Activated T-helper 1 cell treated with anti-CD3 and anti-CD28 coated beads, Interleukin-12 subunit alpha, Interleukin-12 subunit beta, Interleukin-2, Interleukin-4 antibody, amounts not matched to agents 30 ng/mL and 10 ng/mL and 1 ng/mL, durations not matched to agents 14 hours and 24 hours and 36 hours (primary cell): ENCODE results near the gene ZSWIM4. TPM values are rescaled to one million over a fixed set of nuclear protein-coding genes. Genes with fewer than 3 reads are reported as not detected.
A peak's percentile ranks its signal among the peaks of the same experiment; 100 is the strongest.
"Not testable (repeated sequence)": the region's sequence is repeated elsewhere in the genome, so short reads cannot be mapped to it uniquely, and the experiment has no call there.

Source experiments
- DNase-seq: peaks from one replicate; pipeline ENCODE4 v3.0.0; 2021; ENCODE audit warnings: low spot score
- H3K27ac Mint-ChIP-seq: one replicate; pipeline ENCODE4 v1.8.0; 2021; ENCODE audit warnings: mild to moderate bottlenecking, mixed read lengths
- H3K27me3 Mint-ChIP-seq: one replicate; pipeline ENCODE4 v1.8.0; 2022; ENCODE audit warnings: mild to moderate bottlenecking, moderate library complexity, mixed read lengths; ENCODE audit not compliant: insufficient read depth
- H3K36me3 Mint-ChIP-seq: one replicate; pipeline ENCODE4 v1.8.0; 2021; ENCODE audit warnings: low read depth, mixed read lengths
- H3K4me1 Mint-ChIP-seq: one replicate; pipeline ENCODE4 v1.8.0; 2021; ENCODE audit warnings: low read depth, mixed read lengths
- H3K4me3 Mint-ChIP-seq: one replicate; pipeline ENCODE4 v1.8.0; 2021; ENCODE audit warnings: mild to moderate bottlenecking, moderate library complexity, mixed read lengths
- H3K9me3 Mint-ChIP-seq: one replicate; pipeline ENCODE4 v1.8.0; 2021; ENCODE audit warnings: mixed read lengths
- intact Hi-C: fragments of 100-400 bp; cut with micrococcal nuclease; formaldehyde crosslinking; loops from one replicate; pipeline ENCODE4 v1.15.1; 2024
- total RNA-seq: library from RNA; stranded (reverse); gene quantifications from 2 replicates; pipeline ENCODE4 v1.2.3, GENCODE V29; 2022

ZSWIM4 gene
- total RNA-seq, 1 donor from 2014 or later, result 7.9 TPM

GRCh38 chr19:13764101-13764807, 31.0 kb upstream of the ZSWIM4 start, which contains the start of gene MRI1:
MRI1 (plus strand) TSS chr19:13764522; CDS start chr19:13764589, 67 bp downstream.
- DNase-seq, result peak; percentile 56
- H3K27ac Mint-ChIP-seq, result peak within 1 kb of the TSS; percentile 86
- peaks cover 13% of the 10 kb centered on the region for H3K36me3 Mint-ChIP-seq
- H3K9me3 Mint-ChIP-seq, result no peaks in the 10 kb centered on the region
- H3K4me1 Mint-ChIP-seq, result peaks cover 13% of the 10 kb centered on the region
- H3K27me3 Mint-ChIP-seq, result no peaks in the 10 kb centered on the region
- intact Hi-C loops, result no loop called here
- peak within 1 kb of the TSS; percentile 90 for H3K4me3 Mint-ChIP-seq

GRCh38 chr19:13764821-13765394, 30.3 kb upstream of the ZSWIM4 start:
- H3K36me3 Mint-ChIP-seq, result peaks cover 14% of the 10 kb centered on the region
- H3K27ac Mint-ChIP-seq, result peak overlapping the region; percentile 82
- peaks cover 13% of the 10 kb centered on the region for H3K4me1 Mint-ChIP-seq
- H3K4me3 Mint-ChIP-seq, result peak overlapping the region; percentile 88
- H3K27me3 Mint-ChIP-seq, result no peaks in the 10 kb centered on the region
- H3K9me3 Mint-ChIP-seq, result no peaks in the 10 kb centered on the region
- peak; percentile 28 for DNase-seq
- intact Hi-C loops, result loop anchor here (1.0 kb wide), 1 partner anchor 18 kb away; a partner anchor contains a TSS

- Mint-ChIP-seq H3K4me3 (peak overlapping the region; percentile 88), H3K27me3 (no peaks in the 10 kb centered on the region), H3K9me3 (no peaks in the 10 kb centered on the region), H3K27ac (peak overlapping the region; percentile 82), H3K4me1 (peaks cover 13% of the 10 kb centered on the region), H3K36me3 (peaks cover 17% of the 10 kb centered on the region)
- DNase-seq, result no peak
- intact Hi-C loops, result loop anchor here (1.0 kb wide), 1 partner anchor 18 kb away; a partner anchor contains a TSS
These were observed 29.7 kb upstream of the ZSWIM4 start for GRCh38 chr19:13765395-13766094.

- intact Hi-C loops, result no loop called here
- H3K4me1 Mint-ChIP-seq, result peaks cover 13% of the 10 kb centered on the region
- peaks cover 17% of the 10 kb centered on the region for H3K36me3 Mint-ChIP-seq
- no peak for DNase-seq
- no peaks in the 10 kb centered on the region for H3K27me3 Mint-ChIP-seq
- no peak overlapping the region for H3K27ac Mint-ChIP-seq
- H3K9me3 Mint-ChIP-seq, result no peaks in the 10 kb centered on the region
- H3K4me3 Mint-ChIP-seq, result peak overlapping the region; percentile 88
These were observed 29.2 kb upstream of the ZSWIM4 start for GRCh38 chr19:13766095-13766481.

- intact Hi-C loops, result no loop called here
- Mint-ChIP-seq H3K9me3 (no peaks in the 10 kb centered on the region), H3K27ac (no peak overlapping the region), H3K4me1 (peaks cover 13% of the 10 kb centered on the region), H3K4me3 (no peak overlapping the region), H3K27me3 (no peaks in the 10 kb centered on the region), H3K36me3 (peaks cover 13% of the 10 kb centered on the region)
- no peak for DNase-seq
These were observed 26.7 kb upstream of the ZSWIM4 start for GRCh38 chr19:13768510-13768909.

GRCh38 chr19:13770013-13770635, 25.1 kb upstream of the ZSWIM4 start:
- Mint-ChIP-seq H3K9me3 (no peaks in the 10 kb centered on the region), H3K4me3 (no peak overlapping the region), H3K4me1 (peaks cover 14% of the 10 kb centered on the region), H3K36me3 (peaks cover 15% of the 10 kb centered on the region), H3K27me3 (no peaks in the 10 kb centered on the region), H3K27ac (no peak overlapping the region)
- DNase-seq, result no peak
- intact Hi-C loops, result loop anchor here (5.0 to 10.0 kb wide), 2 partner anchors 312 to 345 kb away; partner anchors contain the start of gene PRKACA

GRCh38 chr19:13774217-13775191, 20.7 kb upstream of the ZSWIM4 start, which contains the start of gene C19orf53:
C19orf53 (plus strand) TSS chr19:13774456; CDS start chr19:13774478, 22 bp downstream.
- intact Hi-C loops, result loop anchor here (1.0 to 10.0 kb wide), 7 partner anchors 21 to 340 kb away; partner anchors contain the start of genes PRKACA and ZSWIM4
- H3K27me3 Mint-ChIP-seq, result no peaks in the 10 kb centered on the region
- peaks cover 36% of the 10 kb centered on the region for H3K36me3 Mint-ChIP-seq
- peak within 1 kb of the TSS; percentile 100 for H3K4me3 Mint-ChIP-seq
- DNase-seq, result peak; percentile 87
- no peaks in the 10 kb centered on the region for H3K9me3 Mint-ChIP-seq
- H3K27ac Mint-ChIP-seq, result peak within 1 kb of the TSS; percentile 99
- peaks cover 25% of the 10 kb centered on the region for H3K4me1 Mint-ChIP-seq

GRCh38 chr19:13778398-13778797, 16.8 kb upstream of the ZSWIM4 start:
- intact Hi-C loops, result loop anchor here (10.0 kb wide), 1 partner anchor 336 kb away; the partner anchor contains the start of gene PRKACA
- peaks cover 32% of the 10 kb centered on the region for H3K4me1 Mint-ChIP-seq
- peaks cover 31% of the 10 kb centered on the region for H3K36me3 Mint-ChIP-seq
- no peak overlapping the region for H3K27ac Mint-ChIP-seq
- H3K4me3 Mint-ChIP-seq, result no peak overlapping the region
- no peaks in the 10 kb centered on the region for H3K27me3 Mint-ChIP-seq
- no peak for DNase-seq
- H3K9me3 Mint-ChIP-seq, result no peaks in the 10 kb centered on the region

GRCh38 chr19:13778847-13779246, 16.4 kb upstream of the ZSWIM4 start:
- Mint-ChIP-seq H3K27me3 (no peaks in the 10 kb centered on the region), H3K27ac (no peak overlapping the region), H3K4me3 (no peak overlapping the region), H3K36me3 (peaks cover 31% of the 10 kb centered on the region), H3K4me1 (peaks cover 31% of the 10 kb centered on the region), H3K9me3 (no peaks in the 10 kb centered on the region)
- intact Hi-C loops, result loop anchor here (10.0 kb wide), 1 partner anchor 336 kb away; the partner anchor contains the start of gene PRKACA
- no peak for DNase-seq

- peaks cover 25% of the 10 kb centered on the region for H3K36me3 Mint-ChIP-seq
These were observed 15.4 kb upstream of the ZSWIM4 start for GRCh38 chr19:13779794-13780193.

GRCh38 chr19:13781547-13781946, 13.7 kb upstream of the ZSWIM4 start:
- Mint-ChIP-seq H3K27me3 (no peaks in the 10 kb centered on the region), H3K9me3 (no peaks in the 10 kb centered on the region), H3K4me3 (no peak overlapping the region), H3K27ac (no peak overlapping the region), H3K36me3 (peaks cover 20% of the 10 kb centered on the region), H3K4me1 (peaks cover 20% of the 10 kb centered on the region)
- intact Hi-C loops, result no loop called here
- no peak for DNase-seq

More at GRCh38 chr19:13779794-13780193, 15.4 kb upstream of the ZSWIM4 start:
- not testable (repeated sequence) for DNase-seq, H3K27ac Mint-ChIP-seq, H3K4me3 Mint-ChIP-seq, H3K9me3 Mint-ChIP-seq, H3K27me3 Mint-ChIP-seq
- intact Hi-C loops, result loop anchor here (10.0 kb wide), 1 partner anchor 335 kb away; the partner anchor contains the start of gene PRKACA
- H3K4me1 Mint-ChIP-seq, result peaks cover 27% of the 10 kb centered on the region
